PC-3 (cell line): ENCODE results near the gene RREB1. TPM values are rescaled to one million over a fixed set of nuclear protein-coding genes. Genes with fewer than 3 reads are reported as not detected.

Experiments
- ATAC-seq: fragments of 200-7000 bp; cut with Tn5 transposase; 2 replicates; pipeline ENCODE4 v1.9.1; 2020; ENCODE audit warnings: mild to moderate bottlenecking, moderate library complexity
- BruUV-seq: library from RNA; stranded (reverse); fragments of 400-500 nt; replicated peaks from 2 replicates; lab custom pipeline; 2021; lab: Mats Ljungman, UMichigan
- CTCF ChIA-PET: fragments of 300-600 bp; sonication (Branson Sonifier 250); formaldehyde crosslinking; loops from one replicate; lab custom pipeline; 2022; ENCODE audit warnings: antibody characterized with exemption; lab: Charles Lee
- POLR2A ChIA-PET: fragments of 300-600 bp; sonication (Branson Sonifier 250); formaldehyde crosslinking; loops from one replicate; lab custom pipeline; 2022; ENCODE audit warnings: antibody characterized with exemption; ENCODE audit not compliant: unreplicated experiment; lab: Charles Lee
- DNase-seq: peaks from one replicate; pipeline ENCODE4 v3.0.0-alpha.2; 2015
- H2AFZ ChIP-seq: fragments of 300-600 bp; sonication (generic); 2 replicates; pipeline ENCODE4 v1.6.0; 2016; ENCODE audit warnings: antibody characterized with exemption, low read length
- H3F3A ChIP-seq: fragments of 300-600 bp; sonication (generic); one replicate; pipeline ENCODE4 v1.6.0; 2017; ENCODE audit warnings: antibody characterized with exemption, low read length, control low read depth, mild to moderate bottlenecking; ENCODE audit not compliant: unreplicated experiment
- H3K27ac ChIP-seq: fragments of 300-600 bp; sonication (generic); 2 replicates; pipeline ENCODE4 v1.5.1; 2016; ENCODE audit warnings: mild to moderate bottlenecking, low read length
- H3K27me3 ChIP-seq: fragments of 300-600 bp; sonication (generic); 2 replicates; pipeline ENCODE4 v1.6.1; 2016; ENCODE audit warnings: low read length, mixed read lengths
- H3K36me3 ChIP-seq: fragments of 300-600 bp; sonication (generic); 2 replicates; pipeline ENCODE4 v1.6.1; 2016; ENCODE audit warnings: low read depth, mixed run types, low read length, mixed read lengths
- H3K4me1 ChIP-seq: fragments of 300-600 bp; sonication (generic); 2 replicates; pipeline ENCODE4 v1.5.1; 2016; ENCODE audit warnings: low read length; ENCODE audit not compliant: insufficient read depth
- H3K4me2 ChIP-seq: fragments of 300-600 bp; sonication (generic); 2 replicates; pipeline ENCODE4 v1.6.0; 2016; ENCODE audit warnings: low read length
- H3K4me3 ChIP-seq: fragments of 300-600 bp; sonication (generic); 2 replicates; pipeline ENCODE4 v1.5.1; 2016; ENCODE audit warnings: mild to moderate bottlenecking, low read length, mixed read lengths
- H3K79me2 ChIP-seq: fragments of 300-600 bp; sonication (generic); 2 replicates; pipeline ENCODE4 v1.6.1; 2017; ENCODE audit warnings: low read length, mixed read lengths
- H3K9ac ChIP-seq: fragments of 300-600 bp; sonication (generic); 2 replicates; pipeline ENCODE4 v1.6.0; 2016; ENCODE audit warnings: mild to moderate bottlenecking, low read length
- H3K9me2 ChIP-seq: fragments of 300-600 bp; sonication (generic); replicated peaks from 2 replicates; pipeline ENCODE4 v1.6.1; 2016; ENCODE audit warnings: mixed run types, low read length, mixed read lengths
- H3K9me3 ChIP-seq: fragments of 300-600 bp; sonication (generic); 2 replicates; pipeline ENCODE4 v1.6.1; 2016; ENCODE audit warnings: low read length, mixed read lengths
- H4K20me1 ChIP-seq: fragments of 300-600 bp; sonication (generic); 2 replicates; pipeline ENCODE4 v1.6.1; 2016; ENCODE audit warnings: low read length, mixed read lengths
- CTCF ChIP-seq: fragments of 300-600 bp; sonication (generic); conservative IDR thresholded peaks from 2 replicates; pipeline ENCODE4 v1.5.1; 2017; ENCODE audit warnings: antibody characterized with exemption, low read depth, mild to moderate bottlenecking, low read length
- EZH2 ChIP-seq: fragments of 300-600 bp; sonication (generic); IDR thresholded peaks from one replicate; pipeline ENCODE4 v1.6.1; 2017; ENCODE audit warnings: antibody characterized with exemption, mild to moderate bottlenecking, low read length; ENCODE audit not compliant: unreplicated experiment
- EZH2phosphoT487 ChIP-seq: fragments of 300-600 bp; sonication (generic); IDR thresholded peaks from 2 replicates; pipeline ENCODE4 v1.6.1; 2018; ENCODE audit warnings: mild to moderate bottlenecking, antibody characterized with exemption, low read length, borderline replicate concordance
- intact Hi-C: fragments of 100-400 bp; cut with micrococcal nuclease; formaldehyde crosslinking; loops from 2 replicates; pipeline ENCODE4 v1.9.0; 2023
- total RNA-seq: library from RNA; depleted of rRNA; stranded (reverse); fragments of >200 nt; gene quantifications from 2 replicates; pipeline ENCODE4 v1.2.3, GENCODE V29; 2014

Gene RREB1
- total RNA-seq, 1 experiment from 2014 or later: 26.0 TPM

- no TSS peak for BruUV-seq
- TF ChIP-seq CTCF: no peak
- no peak for TF ChIP-seq EZH2phosphoT487
- no peak for TF ChIP-seq EZH2
- ChIA-PET POLR2A (no interaction called here), CTCF (no interaction called here)
- ATAC-seq (no peak), DNase-seq (no peak)
- H3F3A ChIP-seq: no peaks in the 10 kb centered on the region
- H3K9me2 ChIP-seq: no peaks in the 10 kb centered on the region
- H3K4me1 ChIP-seq: peaks cover 24% of the 10 kb centered on the region
- peaks cover 14% of the 10 kb centered on the region; the same call in 1 of the 2 replicates for H4K20me1 ChIP-seq
- intact Hi-C loops: no loop called here
- no peak overlapping the region for H3K4me3 ChIP-seq
- no peaks in the 10 kb centered on the region for H3K27me3 ChIP-seq
- no peaks in the 10 kb centered on the region; the same call in 1 of the 2 replicates for H3K36me3 ChIP-seq
- H3K79me2 ChIP-seq: peaks cover 100% of the 10 kb centered on the region
- no peaks in the 10 kb centered on the region for H3K9me3 ChIP-seq
- H3K4me2 ChIP-seq: no peak overlapping the region
- H3K27ac ChIP-seq: no peak overlapping the region
- no peak overlapping the region for H3K9ac ChIP-seq
- no peak overlapping the region for H2AFZ ChIP-seq
These were observed 24.8 kb downstream of the RREB1 start for GRCh38 chr6:7132398-7133035.

GRCh38 chr6:7134999-7135745 is 27.4 kb downstream of the RREB1 start:
- ChIA-PET CTCF (no interaction called here), POLR2A (no interaction called here)
- Histone ChIP-seq H3K9me2 (no peaks in the 10 kb centered on the region), H3K4me2 (no peak overlapping the region), H4K20me1 (peaks cover 8% of the 10 kb centered on the region; the same call in 1 of the 2 replicates), H3K36me3 (no peaks in the 10 kb centered on the region), H3K4me3 (no peak overlapping the region), H3K9me3 (no peaks in the 10 kb centered on the region), H3K9ac (no peak overlapping the region), H2AFZ (no peak overlapping the region), H3K79me2 (peaks cover 100% of the 10 kb centered on the region), H3K4me1 (peaks cover 29% of the 10 kb centered on the region), H3F3A (no peaks in the 10 kb centered on the region), H3K27me3 (no peaks in the 10 kb centered on the region), H3K27ac (no peak overlapping the region)
- BruUV-seq: no TSS peak
- TF ChIP-seq CTCF (no peak), EZH2 (no peak), EZH2phosphoT487 (no peak)
- intact Hi-C loops: no loop called here
- ATAC-seq (no peak), DNase-seq (no peak)

- POLR2A ChIA-PET: no interaction called here
- Histone ChIP-seq H3K4me2 (no peak overlapping the region), H3K79me2 (peaks cover 100% of the 10 kb centered on the region), H2AFZ (no peak overlapping the region), H3F3A (no peaks in the 10 kb centered on the region), H3K9me2 (no peaks in the 10 kb centered on the region), H3K9ac (no peak overlapping the region), H4K20me1 (peaks cover 8% of the 10 kb centered on the region; the same call in 1 of the 2 replicates), H3K27ac (no peak overlapping the region), H3K9me3 (no peaks in the 10 kb centered on the region), H3K36me3 (no peaks in the 10 kb centered on the region), H3K27me3 (no peaks in the 10 kb centered on the region), H3K4me3 (no peak overlapping the region), H3K4me1 (peaks cover 32% of the 10 kb centered on the region)
- intact Hi-C loops: no loop called here
- BruUV-seq: no TSS peak
- CTCF ChIA-PET: no interaction called here
- ATAC-seq: no peak
- DNase-seq: no peak
- TF ChIP-seq EZH2phosphoT487: no peak
- no peak for TF ChIP-seq EZH2
- TF ChIP-seq CTCF: no peak
These were observed 28.0 kb downstream of the RREB1 start for GRCh38 chr6:7135755-7136154.
